Superior temporal gyrus (tissue), 1 donor: ENCODE data around the gene MIA.
"Not testable (repeated sequence)": the region's sequence is repeated elsewhere in the genome, so short reads cannot be mapped to it uniquely, and the experiment has no call there.

Source experiments
- DNase-seq: peaks from one replicate; pipeline ENCODE4 v3.0.0-alpha.2; 2016; ENCODE audit errors: extremely low spot score

The MIA gene

DNA sequence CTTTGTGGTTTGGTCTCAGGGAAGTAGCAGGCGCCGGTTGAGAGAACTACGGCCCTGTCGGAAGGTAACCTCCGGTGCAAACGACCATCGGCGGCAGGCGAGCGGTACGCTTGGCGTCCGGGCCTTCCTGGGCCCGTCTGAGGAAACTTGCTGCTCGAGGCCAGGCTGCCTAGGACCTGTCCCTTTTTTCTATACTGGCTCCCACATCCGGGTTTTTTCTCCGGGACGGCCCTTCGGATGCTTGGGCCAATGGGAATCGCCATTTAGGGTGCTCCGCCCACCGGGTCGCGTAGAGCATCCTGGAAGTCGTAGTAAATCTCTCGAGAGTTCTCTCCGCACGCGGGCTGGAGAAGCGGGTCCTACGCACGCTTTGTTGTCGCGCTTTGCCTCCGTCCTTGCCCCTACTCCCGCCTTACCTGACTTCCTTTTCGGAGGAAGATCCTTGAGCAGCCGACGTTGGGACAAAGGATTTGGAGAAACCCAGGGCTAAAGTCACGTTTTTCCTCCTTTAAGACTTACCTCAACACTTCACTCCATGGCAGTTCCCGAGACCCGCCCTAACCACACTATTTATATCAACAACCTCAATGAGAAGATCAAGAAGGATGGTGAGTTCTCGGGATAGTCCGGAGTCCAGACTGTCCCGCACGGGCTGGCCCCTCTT, 24.3 kb upstream of the MIA start, which contains the start of gene SNRPA:
SNRPA (plus strand) TSS at position 330 of the 664 bp plus-strand sequence; CDS start at position 536, 206 bp downstream.
- DNase-seq: peak; percentile 99

GRCh38 chr19:40752257-40752781, 23.0 kb upstream of the MIA start:
- DNase-seq: no peak

GRCh38 chr19:40754611-40755247, 20.6 kb upstream of the MIA start:
- no peak for DNase-seq

DNA sequence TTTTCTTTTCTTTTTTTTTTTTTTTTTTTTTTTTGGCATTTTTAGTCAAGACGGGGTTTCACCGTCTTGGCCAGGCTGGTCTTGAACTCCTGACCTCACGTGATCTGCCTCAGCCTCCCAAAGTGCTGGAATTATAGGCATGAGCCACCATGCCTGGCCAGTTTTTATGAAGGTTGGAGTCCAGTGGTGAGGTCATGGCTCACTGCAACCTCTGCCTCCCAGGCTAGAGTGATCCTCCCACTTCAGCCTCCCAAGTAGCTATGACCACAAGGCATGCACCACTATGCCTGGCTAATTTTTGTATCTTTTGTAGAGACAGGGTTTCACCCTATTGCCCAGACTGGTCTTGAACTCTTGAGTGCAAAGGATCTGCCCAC, 20.1 kb upstream of the MIA start:
- DNase-seq: no peak

DNA sequence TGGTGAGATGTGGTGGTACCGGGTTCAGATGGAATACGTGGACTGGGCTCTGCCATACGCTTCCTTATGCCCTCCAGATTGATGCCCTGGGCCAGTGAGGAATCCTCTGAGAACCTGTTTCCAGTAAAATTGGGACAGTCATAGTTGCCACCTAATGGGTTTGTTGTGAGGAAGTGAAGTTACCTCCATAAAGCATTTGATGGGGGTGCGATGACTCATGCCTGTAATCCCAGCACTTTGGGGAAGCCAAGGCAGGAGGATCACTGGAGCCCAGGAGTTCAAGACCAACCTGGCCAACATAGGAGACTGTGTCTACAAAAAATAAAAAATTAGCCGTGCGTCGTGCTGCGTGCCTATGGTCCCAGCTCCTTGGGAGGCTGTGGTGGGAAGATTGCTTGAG, 19.5 kb upstream of the MIA start:
- DNase-seq: no peak

- no peak for DNase-seq
Observed at GRCh38 chr19:40756502-40757110, 18.7 kb upstream of the MIA start.

GRCh38 chr19:40758491-40758890, 16.8 kb upstream of the MIA start:
- DNase-seq: no peak

DNA sequence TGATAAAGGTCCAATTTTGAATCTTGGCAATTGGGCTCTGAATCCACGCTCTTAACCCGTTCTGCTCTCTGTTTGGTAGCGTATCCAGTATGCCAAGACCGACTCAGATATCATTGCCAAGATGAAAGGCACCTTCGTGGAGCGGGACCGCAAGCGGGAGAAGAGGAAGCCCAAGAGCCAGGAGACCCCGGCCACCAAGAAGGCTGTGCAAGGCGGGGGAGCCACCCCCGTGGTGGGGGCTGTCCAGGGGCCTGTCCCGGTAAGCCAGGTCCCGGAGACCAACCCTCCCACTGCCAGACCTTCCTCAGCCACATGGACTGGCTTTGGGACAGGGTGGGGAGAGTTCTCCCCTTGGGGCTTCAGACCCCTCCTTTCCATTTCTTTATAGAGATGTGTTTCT, 16.0 kb upstream of the MIA start:
- DNase-seq: no peak

DNA sequence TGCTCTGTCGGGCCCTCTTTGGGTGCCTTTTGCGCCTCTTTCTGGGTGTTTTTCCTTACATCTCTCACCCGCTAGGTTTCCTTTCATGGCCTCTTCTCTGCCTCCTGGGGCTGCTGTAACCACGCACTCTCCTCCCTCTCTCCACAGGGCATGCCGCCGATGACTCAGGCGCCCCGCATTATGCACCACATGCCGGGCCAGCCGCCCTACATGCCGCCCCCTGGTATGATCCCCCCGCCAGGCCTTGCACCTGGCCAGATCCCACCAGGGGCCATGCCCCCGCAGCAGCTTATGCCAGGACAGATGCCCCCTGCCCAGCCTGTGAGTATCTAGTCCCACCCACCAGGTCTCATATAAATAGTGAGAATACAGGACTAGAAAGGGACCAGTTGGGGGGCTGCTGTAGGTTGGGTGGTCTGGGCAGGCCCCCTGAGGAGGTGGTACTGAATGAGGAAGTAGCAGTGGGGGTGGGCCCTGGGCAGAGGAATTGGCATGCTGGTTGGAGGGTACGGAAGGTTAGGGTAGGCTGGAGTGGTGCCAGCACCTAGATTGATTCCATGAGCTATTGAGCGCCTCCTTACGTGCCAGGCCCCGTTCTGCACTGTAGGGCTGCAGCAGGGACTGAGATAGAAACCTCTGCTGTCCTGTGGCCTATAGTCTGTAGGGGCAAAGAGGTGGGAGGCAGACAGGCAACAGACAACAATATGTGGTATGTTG, 12.4 kb upstream of the MIA start:
- no peak for DNase-seq

GRCh38 chr19:40763526-40763925, 11.8 kb upstream of the MIA start:
- DNase-seq: no peak

GRCh38 chr19:40763963-40764362, 11.4 kb upstream of the MIA start:
- DNase-seq: no peak

DNA sequence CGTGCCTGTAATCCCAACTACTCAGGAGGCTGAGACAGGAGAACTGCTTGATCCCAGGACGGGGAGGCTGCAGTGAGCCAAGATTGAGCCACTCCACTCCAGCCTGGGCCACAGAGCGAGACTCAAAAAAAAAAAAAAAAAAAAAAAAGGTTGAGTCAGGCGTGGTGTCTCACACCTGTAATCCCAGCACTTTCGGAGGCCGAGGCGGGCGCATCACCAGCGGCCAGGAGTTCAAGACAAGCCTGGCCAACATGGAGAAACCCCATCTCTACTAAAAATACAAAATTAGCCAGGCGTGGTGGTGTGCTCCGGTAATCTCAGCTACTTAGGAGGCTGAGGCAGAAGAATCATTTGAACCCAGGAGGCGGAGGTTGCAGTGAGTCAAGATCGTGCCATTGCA, 8.9 kb upstream of the MIA start:
- DNase-seq: not testable (repeated sequence)

DNA sequence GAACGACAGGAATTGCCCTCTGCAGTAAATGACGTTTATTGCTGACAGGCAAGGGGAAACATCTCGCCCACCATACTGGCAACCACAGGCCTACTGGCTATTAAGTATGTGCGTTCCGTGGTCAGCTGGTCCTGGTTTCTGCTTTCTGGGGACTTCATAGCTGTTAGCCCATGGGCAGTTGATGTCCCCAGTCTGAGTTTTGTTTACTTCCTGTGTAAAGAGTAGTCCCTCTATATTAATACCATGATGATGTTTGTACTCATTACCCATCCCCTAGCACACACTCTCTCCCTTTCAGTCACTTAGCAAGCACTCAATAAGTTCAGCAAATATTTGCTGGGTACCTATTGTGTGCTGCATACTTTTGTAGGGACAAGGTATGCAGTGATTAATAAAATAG, 6.5 kb upstream of the MIA start:
- DNase-seq: no peak

DNA sequence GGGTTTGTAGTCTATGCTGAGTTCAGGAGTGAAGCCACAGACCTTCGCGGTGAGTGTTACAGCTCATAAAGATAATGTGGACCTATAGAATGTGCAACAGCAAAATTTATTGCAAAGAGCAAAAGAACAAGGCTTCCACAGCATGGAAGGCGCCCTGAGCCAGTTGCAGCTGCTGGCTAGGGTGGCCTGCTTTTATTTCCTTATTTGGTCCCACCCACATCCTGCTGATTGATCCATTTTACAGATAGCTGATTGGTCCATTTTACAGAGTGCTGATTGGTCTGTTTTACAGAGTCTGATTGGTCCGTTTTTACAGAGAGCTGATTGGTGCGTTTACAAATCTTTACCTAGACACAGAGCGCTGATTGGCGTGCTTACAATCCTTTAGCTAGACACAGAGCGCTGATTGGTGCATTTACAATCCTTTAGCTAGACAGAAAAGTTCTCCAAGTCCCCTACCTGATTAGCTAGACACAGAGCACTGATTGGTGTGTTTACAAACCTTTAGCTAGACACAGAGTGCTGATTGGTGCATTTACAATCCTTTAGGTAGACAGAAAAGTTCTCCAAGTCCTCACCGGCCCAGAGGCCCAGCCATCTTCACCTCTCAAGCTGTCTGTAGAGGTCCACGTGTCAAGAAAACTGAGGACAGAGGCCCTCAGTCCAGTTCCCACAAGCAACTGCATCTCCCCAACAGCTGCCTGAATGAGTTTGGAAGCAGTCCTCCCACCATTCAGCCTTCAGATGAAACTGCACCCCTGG, 4.0 kb upstream of the MIA start:
- DNase-seq: not testable (repeated sequence)

GRCh38 chr19:40775632-40776022, 306 bp downstream of the MIA start:
- no peak for DNase-seq

GRCh38 chr19:40776364-40776763, 1.0 kb downstream of the MIA start:
- DNase-seq: no peak

DNA sequence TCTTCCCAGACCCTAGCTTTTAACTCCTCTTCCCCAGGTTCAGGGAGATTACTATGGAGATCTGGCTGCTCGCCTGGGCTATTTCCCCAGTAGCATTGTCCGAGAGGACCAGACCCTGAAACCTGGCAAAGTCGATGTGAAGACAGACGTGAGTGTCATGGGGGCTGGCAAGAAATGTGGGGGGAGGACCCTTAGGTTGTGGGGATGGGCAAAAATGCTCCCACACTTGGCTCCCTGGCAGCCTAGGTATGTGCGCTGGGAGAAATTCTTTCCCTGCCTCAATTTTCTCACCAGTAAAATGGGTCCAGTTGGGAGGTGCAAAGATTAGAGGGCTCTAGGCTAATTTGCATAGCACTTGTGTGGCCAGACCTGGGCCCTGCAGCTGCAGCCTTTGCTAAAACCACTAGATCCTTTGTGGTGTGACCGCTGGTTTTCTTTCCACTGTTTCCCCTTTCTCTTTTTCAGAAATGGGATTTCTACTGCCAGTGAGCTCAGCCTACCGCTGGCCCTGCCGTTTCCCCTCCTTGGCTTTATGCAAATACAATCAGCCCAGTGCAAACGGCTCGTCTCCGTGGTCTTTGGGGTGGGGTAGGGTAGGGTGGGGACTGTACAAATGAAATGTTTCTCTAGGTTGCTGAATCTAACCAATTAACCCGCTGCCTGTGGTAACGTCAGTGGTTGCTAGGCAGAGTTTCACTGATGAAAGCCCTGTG, 1.8 kb downstream of the MIA start:
- peak; percentile 98 for DNase-seq

DNA sequence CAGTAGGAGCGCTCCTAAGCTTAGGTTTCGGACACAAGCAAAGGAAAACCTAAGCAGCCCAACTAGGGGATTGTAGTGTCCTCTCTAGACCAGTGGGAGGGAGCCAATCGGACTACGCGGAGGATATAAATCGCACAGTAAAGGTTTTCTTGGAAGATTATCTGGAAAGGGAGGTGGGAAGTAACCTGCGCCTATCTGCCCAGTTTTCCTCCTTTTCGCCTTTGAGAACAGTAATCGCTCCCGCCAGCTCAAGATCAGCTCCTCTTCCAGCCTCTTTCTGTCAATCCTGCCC, 2.3 kb downstream of the MIA start:
- DNase-seq: no peak

GRCh38 chr19:40777937-40778705, 2.8 kb downstream of the MIA start, which contains the start of gene RAB4B:
RAB4B (plus strand) TSS chr19:40778247; CDS start chr19:40778376, 129 bp downstream.
- DNase-seq: peak; percentile 99

- DNase-seq: no peak
Observed at GRCh38 chr19:40778706-40779284, 3.5 kb downstream of the MIA start.
